Measurements from ENCODE around the gene TRPC4AP. TPM values are rescaled to one million over a fixed set of nuclear protein-coding genes. Genes with fewer than 3 reads are reported as not detected.
"Not testable (repeated sequence)": the region's sequence is repeated elsewhere in the genome, so short reads cannot be mapped to it uniquely, and the experiment has no call there.

TRPC4AP gene
- total RNA-seq, 1 donor from 2014 or later, result 33.7 TPM

GRCh38 chr20:35071436-35072153 is 21.0 kb downstream of the TRPC4AP start:
- DNase-seq; intact Hi-C loops (cut with micrococcal nuclease); ATAC-seq: not testable (repeated sequence)

GRCh38 chr20:35066194-35066593 is 26.4 kb downstream of the TRPC4AP start:
- ATAC-seq (no peak), DNase-seq (no peak)
- intact Hi-C loops (cut with micrococcal nuclease), result no loop called here

DNA sequence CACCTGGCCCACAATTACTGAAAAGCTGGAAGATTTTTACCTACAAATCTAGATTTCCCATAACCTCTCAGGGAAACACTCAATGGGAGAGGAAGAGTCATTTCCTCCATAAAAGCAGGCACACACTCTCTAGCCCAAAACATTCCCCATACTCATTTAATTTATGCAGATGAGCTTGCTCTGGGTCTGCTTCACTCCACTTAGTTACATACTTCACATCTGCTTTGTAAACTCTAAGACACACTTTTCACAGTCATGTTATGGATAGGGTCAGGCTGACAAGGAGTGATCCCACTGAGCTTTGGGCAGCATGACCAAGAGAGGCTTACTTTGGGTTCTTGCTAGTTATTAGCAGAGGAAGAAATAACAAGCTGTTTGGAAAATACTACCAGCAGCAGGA is 27.4 kb downstream of the TRPC4AP start:
- DNase-seq, result no peak
- intact Hi-C loops (cut with micrococcal nuclease), result no loop called here
- ATAC-seq, result no peak

DNA sequence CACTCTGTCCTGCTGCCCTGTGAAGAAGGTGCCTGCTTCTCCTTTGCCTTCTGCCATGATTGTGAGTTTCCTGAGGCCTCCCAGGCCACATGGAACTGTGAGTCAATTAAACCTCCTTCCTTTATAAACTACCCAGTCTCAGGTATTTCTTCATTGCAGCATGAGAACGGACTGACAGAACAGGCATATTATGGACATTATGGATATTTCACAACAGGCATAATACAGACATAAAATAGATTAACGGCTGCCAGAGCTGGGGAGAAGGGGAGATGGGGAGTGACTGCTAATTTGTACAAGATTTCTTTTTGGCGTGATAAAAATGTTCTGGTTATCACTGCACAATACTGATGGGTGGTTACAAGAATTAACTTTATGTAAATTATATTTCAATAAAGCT is 29.4 kb downstream of the TRPC4AP start:
- no peak for ATAC-seq
- DNase-seq, result no peak
- intact Hi-C loops (cut with micrococcal nuclease), result no loop called here

GRCh38 chr20:35062478-35062877 is 30.1 kb downstream of the TRPC4AP start:
- ATAC-seq (no peak), DNase-seq (no peak)

DNA sequence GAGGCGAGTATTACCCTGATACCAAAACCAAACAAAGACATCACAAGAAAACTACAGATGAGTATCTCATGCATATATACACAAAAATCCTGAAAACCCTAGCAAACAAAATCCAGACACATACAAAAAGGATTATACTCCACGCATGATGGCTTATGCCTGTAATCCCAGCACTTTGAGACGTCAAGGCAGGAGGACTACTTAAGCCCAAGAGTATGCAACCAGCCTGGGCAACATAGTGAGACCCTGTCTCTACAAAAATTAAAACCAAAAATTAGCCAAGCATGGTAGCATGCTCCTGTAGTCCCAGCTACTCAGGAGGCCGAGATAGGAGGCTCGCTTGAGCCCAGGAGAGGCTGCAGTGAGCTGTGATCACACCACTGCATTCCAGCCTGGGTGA is 32.4 kb downstream of the TRPC4AP start:
- DNase-seq, result no peak
- ATAC-seq, result no peak
- intact Hi-C loops (cut with micrococcal nuclease), result no loop called here

More at GRCh38 chr20:35062478-35062877, 30.1 kb downstream of the TRPC4AP start:
- intact Hi-C loops (cut with micrococcal nuclease), result no loop called here

DNA sequence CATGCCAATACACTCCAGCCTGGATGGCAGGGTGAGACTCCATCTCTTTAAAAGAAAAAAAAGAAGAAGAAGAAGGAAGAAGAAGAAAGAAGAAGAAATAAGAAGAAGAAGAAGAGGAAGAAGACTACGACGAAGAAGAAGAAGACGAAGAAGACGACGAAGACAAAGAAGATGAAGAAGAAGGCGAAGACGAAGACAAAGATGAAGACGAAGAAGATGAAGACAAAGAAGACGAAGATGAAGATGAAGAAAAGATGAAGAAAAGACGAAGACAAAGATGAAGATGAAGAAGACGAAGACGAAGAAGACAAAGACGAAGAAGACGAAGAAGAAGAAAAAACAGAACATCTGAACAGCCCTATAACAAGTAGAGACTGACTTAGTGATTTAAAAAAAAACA is 33.0 kb downstream of the TRPC4AP start:
- intact Hi-C loops (cut with micrococcal nuclease), result no loop called here
- ATAC-seq (no peak), DNase-seq (no peak)

- intact Hi-C loops (cut with micrococcal nuclease), result no loop called here
- ATAC-seq (no peak), DNase-seq (no peak)
These were observed 33.5 kb downstream of the TRPC4AP start for GRCh38 chr20:35059110-35059509.

DNA sequence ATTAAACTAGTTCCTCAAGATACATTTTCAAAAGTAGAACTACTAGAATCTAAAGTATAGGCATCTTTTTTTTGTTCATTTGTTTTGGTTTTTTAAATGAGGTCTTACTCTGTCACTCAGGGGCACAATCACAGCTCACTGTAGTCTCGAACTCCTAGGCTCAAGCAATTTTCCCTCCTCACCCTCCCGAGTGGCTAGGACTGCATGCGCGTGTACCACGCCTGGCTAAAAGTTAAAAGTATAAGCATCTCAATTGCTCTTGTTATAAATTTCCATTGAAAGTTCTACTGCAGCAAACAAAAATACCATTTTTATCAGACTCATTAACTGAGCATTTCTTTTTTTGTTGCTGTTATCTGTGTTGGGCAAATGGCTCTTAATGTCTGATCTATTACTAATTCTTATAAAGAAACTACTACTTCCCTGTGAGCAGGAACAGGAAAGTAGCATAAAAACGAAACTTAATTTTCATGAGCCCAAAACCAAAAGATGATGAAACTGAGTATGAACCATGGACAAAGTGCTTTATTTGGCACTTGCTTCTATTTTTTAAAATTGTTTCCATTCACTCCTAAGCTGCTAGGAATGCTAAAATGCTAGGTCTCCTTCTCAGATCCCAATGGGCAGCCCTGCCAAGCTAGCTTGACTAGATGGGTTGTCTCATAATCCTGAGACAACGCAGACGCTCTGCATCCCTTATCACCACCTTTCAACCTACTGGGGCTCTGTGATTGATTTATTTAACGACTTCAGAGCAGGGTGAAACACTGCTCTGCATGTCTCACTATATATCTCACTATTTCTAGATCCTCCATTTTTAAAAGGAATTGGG is 36.9 kb downstream of the TRPC4AP start:
- ATAC-seq (peak; percentile 66), DNase-seq (no peak)
- intact Hi-C loops (cut with micrococcal nuclease), result no loop called here

DNA sequence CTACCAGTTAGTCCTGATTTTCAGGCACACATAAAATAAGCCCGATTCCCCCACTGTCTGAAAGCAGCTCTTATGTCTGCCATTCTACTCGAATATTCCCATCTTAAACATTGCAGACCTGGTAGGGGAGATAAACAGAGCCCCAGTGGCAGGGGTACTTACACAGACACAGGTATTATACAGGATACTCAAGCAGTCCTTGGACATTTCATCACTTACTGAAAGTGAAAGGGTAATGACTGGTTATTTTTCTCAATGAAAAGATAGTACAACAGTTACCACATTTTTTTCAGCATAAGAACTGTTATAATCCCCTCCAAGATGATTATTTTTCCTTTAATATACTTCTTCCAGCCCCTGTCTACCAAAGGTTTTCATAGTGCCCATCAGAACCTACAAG is 37.8 kb downstream of the TRPC4AP start:
- intact Hi-C loops (cut with micrococcal nuclease), result no loop called here
- no peak for ATAC-seq
- no peak for DNase-seq

- ATAC-seq; intact Hi-C loops (cut with micrococcal nuclease); DNase-seq: not testable (repeated sequence)
These were observed 40.0 kb downstream of the TRPC4AP start for GRCh38 chr20:35052616-35053015.

- intact Hi-C loops (cut with micrococcal nuclease), result no loop called here
- DNase-seq, result no peak
- peak; percentile 75 for ATAC-seq
These were observed 42.7 kb downstream of the TRPC4AP start for GRCh38 chr20:35049776-35050352.

DNA sequence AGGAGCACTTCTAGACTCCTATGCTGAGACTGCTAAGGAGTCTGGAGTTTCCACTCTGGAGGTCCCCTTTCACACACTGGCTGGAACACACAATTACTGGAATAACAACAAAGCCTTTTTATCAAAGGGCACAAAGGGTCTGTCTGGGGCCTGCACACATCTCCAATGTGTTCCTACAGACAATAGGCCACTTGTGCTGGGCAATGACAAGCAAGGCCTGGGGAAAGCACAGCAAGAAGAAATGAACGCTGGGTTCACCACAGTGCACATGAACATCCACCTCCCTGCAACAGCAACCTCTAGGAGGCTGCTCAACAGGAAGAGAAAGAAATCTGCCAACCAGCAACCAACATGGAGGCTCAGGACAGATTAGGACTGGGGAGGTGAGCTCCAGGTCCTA is 43.9 kb downstream of the TRPC4AP start:
- DNase-seq (no peak), ATAC-seq (no peak)
- intact Hi-C loops (cut with micrococcal nuclease), result no loop called here

DNA sequence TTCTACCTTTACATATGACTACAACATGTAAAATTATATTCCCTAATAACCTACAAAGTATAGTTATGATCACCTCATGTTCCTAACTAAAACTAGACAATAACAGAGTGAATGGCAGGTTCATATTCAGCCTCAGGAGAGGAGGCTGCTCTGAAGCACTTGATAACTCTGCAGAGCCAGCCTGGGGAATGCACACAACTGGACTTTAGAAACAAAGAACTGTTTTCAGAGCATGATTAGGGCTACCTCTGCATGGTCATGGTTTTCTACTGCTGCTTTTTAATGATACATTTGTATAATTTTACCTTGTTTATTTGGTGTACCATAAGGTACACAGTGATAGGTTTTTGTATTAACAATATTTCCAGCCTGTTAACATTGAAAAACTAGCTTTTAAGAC is 50.3 kb downstream of the TRPC4AP start:
- DNase-seq (no peak), ATAC-seq (no peak)
- intact Hi-C loops (cut with micrococcal nuclease), result no loop called here

DNA sequence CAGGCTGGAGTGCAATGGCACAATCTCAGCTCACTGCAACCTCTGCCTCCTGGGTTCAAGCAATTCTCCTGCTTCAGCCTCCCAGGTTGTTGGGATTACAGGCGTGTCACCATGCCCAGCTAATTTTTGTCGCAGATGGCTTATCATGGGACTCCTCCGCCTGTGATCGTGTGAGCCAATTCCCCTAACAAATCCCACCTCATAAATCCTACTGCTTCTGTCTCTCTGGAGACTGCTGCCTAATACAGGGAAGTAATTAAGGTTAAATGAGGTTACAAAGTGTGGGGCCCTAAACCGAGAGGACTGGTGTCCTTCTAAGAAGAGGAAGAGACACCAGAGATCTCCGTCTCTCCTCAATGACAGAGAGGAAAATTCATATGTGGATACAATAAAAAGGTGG is 52.0 kb downstream of the TRPC4AP start:
- intact Hi-C loops (cut with micrococcal nuclease), result no loop called here
- no peak for ATAC-seq
- no peak for DNase-seq

GRCh38 chr20:35039846-35040489 is 52.6 kb downstream of the TRPC4AP start:
- DNase-seq, result no peak
- intact Hi-C loops (cut with micrococcal nuclease), result no loop called here
- no peak for ATAC-seq

DNA sequence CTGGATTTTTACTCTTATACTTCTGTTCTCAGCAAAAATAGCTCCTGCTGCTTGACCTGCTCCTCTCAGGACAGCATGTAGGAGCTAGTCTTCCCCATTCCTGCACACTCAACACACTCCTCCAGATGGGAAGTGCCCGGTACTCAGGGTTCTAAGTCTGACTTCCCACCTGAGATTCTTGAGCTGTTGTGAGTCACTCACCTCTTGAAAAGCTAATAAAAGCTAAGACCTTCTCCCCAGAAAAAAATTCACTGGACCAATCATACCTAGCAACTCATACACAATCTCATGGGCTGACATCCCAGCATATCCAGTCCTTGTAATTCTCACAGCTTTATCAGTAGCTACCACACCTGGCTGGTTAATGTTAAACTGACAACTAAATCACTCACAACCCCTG is 53.5 kb downstream of the TRPC4AP start:
- DNase-seq, result no peak
- no peak for ATAC-seq
- intact Hi-C loops (cut with micrococcal nuclease), result no loop called here

DNA sequence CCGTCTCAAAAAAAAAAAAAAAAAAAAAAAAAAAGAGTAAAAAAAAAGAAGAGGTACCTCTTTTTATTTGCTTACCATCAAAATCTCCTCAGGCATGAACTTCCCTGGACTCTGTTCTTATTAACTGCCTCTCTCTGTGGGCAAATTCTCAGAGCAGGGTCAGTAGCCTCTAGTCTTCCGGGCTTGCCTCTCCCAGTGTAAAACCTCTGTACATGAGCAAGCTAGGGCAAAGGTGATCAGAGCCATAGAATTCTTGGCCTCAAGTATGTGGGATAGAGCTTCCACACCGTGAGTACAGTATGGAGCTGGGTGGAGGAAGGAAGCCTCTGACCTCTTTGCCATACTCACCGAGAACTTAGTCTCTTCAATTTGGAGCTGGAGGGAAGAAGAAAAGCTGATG is 58.5 kb downstream of the TRPC4AP start:
- intact Hi-C loops (cut with micrococcal nuclease), result no loop called here
- no peak for DNase-seq
- no peak for ATAC-seq

DNA sequence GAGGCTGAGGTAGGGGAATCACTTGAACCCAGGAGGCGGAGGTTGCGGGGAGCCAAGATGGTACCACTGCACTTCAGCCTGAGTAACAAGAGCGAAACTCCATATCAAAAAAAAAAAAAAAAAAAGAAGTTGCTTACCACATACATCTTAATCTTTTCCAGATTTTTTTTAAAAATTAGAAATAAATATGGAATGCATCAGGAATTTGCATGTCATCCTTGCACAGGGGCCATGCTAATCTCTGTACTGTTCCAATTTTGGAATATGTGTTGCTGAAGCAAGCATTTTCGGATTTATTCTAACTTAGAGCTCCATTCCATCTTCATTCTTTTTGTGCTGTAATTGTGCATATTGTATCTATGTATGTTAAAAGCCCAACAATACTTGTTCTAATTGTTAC is 62.5 kb downstream of the TRPC4AP start:
- no peak for DNase-seq
- intact Hi-C loops (cut with micrococcal nuclease), result no loop called here

GRCh38 chr20:35027301-35027700 is 65.3 kb downstream of the TRPC4AP start:
- DNase-seq (no peak), ATAC-seq (no peak)
- intact Hi-C loops (cut with micrococcal nuclease), result no loop called here

More for the DNA sequence above, 62.5 kb downstream of the TRPC4AP start:
- ATAC-seq, result no peak

Measured in left ventricle myocardium superior (tissue), 1 donor.